PFSK-1 (cell line): ENCODE data around the gene PIK3C2A.

Experiments used
- SIN3A ChIP-seq: IDR thresholded peaks from 2 replicates; pipeline ENCODE4 v1.6.1; 2012; ENCODE audit warnings: mild to moderate bottlenecking, low read length, moderate library complexity, borderline replicate concordance; ENCODE audit not compliant: insufficient read depth
- TF ChIP-seq, protein P1 (sequence below), 2 experiments: IDR thresholded peaks; 2 replicates each; pipeline versions ENCODE4 v1.6.1 to v1.8.0; 2011 to 2012; ENCODE audit warnings: low read depth in 2 of 2, low read length in 2 of 2, control low read depth in 1 of 2, inconsistent platforms in 1 of 2, mild to moderate bottlenecking in 1 of 2, moderate library complexity in 1 of 2; ENCODE audit not compliant: insufficient read depth in 1 of 2

DNA sequence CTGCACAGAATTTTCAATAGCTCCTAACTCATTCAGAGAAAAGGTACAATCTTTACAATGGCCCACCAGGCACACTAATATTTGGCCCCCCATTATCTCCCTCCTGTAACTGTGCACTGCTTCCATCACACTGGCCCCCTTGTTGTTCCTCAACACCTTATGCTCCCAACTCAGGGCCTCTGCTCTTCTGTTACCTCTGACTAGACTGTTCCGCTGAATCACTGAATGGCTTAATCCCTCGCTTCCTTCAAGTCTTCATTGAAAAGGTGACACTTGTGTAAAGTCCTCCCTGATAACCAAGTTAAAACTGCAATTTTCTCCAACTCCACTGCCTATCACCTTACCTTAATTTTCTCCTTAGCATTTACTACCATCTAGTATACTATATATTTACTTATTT, 21.8 kb downstream of the PIK3C2A start:
- TF ChIP-seq SIN3A, result no peak
- TF ChIP-seq, protein P1, sequence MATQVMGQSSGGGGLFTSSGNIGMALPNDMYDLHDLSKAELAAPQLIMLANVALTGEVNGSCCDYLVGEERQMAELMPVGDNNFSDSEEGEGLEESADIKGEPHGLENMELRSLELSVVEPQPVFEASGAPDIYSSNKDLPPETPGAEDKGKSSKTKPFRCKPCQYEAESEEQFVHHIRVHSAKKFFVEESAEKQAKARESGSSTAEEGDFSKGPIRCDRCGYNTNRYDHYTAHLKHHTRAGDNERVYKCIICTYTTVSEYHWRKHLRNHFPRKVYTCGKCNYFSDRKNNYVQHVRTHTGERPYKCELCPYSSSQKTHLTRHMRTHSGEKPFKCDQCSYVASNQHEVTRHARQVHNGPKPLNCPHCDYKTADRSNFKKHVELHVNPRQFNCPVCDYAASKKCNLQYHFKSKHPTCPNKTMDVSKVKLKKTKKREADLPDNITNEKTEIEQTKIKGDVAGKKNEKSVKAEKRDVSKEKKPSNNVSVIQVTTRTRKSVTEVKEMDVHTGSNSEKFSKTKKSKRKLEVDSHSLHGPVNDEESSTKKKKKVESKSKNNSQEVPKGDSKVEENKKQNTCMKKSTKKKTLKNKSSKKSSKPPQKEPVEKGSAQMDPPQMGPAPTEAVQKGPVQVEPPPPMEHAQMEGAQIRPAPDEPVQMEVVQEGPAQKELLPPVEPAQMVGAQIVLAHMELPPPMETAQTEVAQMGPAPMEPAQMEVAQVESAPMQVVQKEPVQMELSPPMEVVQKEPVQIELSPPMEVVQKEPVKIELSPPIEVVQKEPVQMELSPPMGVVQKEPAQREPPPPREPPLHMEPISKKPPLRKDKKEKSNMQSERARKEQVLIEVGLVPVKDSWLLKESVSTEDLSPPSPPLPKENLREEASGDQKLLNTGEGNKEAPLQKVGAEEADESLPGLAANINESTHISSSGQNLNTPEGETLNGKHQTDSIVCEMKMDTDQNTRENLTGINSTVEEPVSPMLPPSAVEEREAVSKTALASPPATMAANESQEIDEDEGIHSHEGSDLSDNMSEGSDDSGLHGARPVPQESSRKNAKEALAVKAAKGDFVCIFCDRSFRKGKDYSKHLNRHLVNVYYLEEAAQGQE (IDR thresholded peaks at IDR 0.05; ENCODE audit: insufficient read depth in 1 of 2, low read depth in 2 of 2, low read length in 2 of 2), result no peak
